TTC549 (cell line): ENCODE measurements around the gene PAQR5.
"Not testable (repeated sequence)": the region's sequence is repeated elsewhere in the genome, so short reads cannot be mapped to it uniquely, and the experiment has no call there.

Experiments
- FAIRE-seq: peaks from 2 replicates; lab custom pipeline; 2012; peaks lifted over from hg19 to GRCh38; lab: Jason Lieb, UNC

Gene PAQR5

GRCh38 chr15:69357773-69358771 is 59.4 kb downstream of the PAQR5 start:
- no peak for FAIRE-seq

- no peak for FAIRE-seq
Observed at GRCh38 chr15:69358850-69359249, 60.1 kb downstream of the PAQR5 start.

- no peak for FAIRE-seq
Observed at GRCh38 chr15:69359722-69360121, 61.0 kb downstream of the PAQR5 start.

- FAIRE-seq, result no peak
Observed at GRCh38 chr15:69360642-69361041, 61.9 kb downstream of the PAQR5 start.

GRCh38 chr15:69367236-69367635 is 68.5 kb downstream of the PAQR5 start:
- FAIRE-seq, result no peak

GRCh38 chr15:69369631-69370030 is 70.9 kb downstream of the PAQR5 start:
- FAIRE-seq, result no peak

- no peak for FAIRE-seq
Observed at GRCh38 chr15:69373406-69373805, 74.7 kb downstream of the PAQR5 start.

GRCh38 chr15:69375151-69375790 is 76.6 kb downstream of the PAQR5 start:
- FAIRE-seq, result no peak

GRCh38 chr15:69377216-69377970 is 78.7 kb downstream of the PAQR5 start:
- no peak for FAIRE-seq

- FAIRE-seq, result no peak
Observed at GRCh38 chr15:69380100-69380725, 81.5 kb downstream of the PAQR5 start.

GRCh38 chr15:69380726-69381105 is 82.0 kb downstream of the PAQR5 start:
- FAIRE-seq, result no peak

- FAIRE-seq, result not testable (repeated sequence)
Observed at GRCh38 chr15:69382176-69382575, 83.5 kb downstream of the PAQR5 start.

- not testable (repeated sequence) for FAIRE-seq
Observed at GRCh38 chr15:69384066-69384465, 85.4 kb downstream of the PAQR5 start.

GRCh38 chr15:69384626-69385598 is 86.2 kb downstream of the PAQR5 start:
- no peak for FAIRE-seq

GRCh38 chr15:69385831-69386230 is 87.1 kb downstream of the PAQR5 start:
- FAIRE-seq, result no peak

GRCh38 chr15:69386284-69386683 is 87.6 kb downstream of the PAQR5 start:
- FAIRE-seq, result no peak

- FAIRE-seq, result no peak
Observed at GRCh38 chr15:69388260-69388705, 89.6 kb downstream of the PAQR5 start.

GRCh38 chr15:69389426-69389825 is 90.7 kb downstream of the PAQR5 start:
- FAIRE-seq, result no peak

GRCh38 chr15:69390575-69390974 is 91.9 kb downstream of the PAQR5 start:
- FAIRE-seq, result no peak

GRCh38 chr15:69391046-69391757 is 92.5 kb downstream of the PAQR5 start:
- FAIRE-seq, result no peak
